ENCODE data around the gene SRSF10. TPM values are rescaled to one million over a fixed set of nuclear protein-coding genes. Genes with fewer than 3 reads are reported as not detected.
"Not testable (repeated sequence)": the region's sequence is repeated elsewhere in the genome, so short reads cannot be mapped to it uniquely, and the experiment has no call there.

The SRSF10 gene
- total RNA-seq, 4 donors from 2014 or later = 53.6 to 89.7 (median 56.6) TPM

DNA sequence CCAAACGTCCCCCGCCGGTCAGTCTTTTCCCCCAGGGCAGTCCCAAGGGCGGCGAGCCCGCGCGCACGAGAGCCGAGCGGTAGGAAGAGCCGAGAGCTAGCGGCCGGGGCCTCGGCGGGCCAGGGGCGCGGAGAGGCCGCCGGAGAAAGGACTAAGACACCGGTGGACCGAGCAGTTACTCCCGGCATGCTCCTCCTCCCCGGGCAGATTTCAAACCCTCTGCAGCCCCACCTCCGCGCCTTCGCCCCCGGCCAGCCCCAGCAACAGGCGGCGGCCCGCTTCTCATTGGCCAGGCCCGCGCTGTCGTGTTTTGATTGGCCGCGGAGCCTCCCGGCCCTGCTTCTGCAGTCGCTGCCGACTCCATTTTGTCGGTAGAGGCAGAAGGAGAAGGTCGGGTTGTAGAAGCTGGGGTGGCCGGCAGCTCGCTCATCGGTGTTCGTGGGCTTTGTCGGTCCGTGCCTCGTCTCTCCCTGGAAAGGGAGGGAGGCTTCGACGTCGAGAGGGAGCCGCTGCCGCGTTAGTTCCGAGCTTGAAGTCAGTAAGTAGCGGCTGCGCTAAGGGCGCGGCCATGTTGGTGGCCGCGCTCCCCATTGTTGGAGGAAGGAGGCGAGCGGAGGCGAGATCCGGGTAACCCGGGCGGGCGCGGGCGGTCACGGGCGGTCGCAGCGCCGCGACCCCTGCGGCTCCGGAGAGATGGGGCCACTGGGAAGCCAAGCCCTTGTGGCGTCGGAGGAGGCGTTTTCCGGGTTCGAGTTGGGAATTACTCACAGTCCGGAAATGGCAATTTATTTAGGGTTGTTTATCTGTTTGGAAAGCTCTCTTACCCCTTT, 20.5 kb downstream of the SRSF10 start, which contains the start of gene PNRC2:
Gene PNRC2, plus strand, starts transcription at position 368 of the 830 bp plus-strand sequence. CDS start 1,630 bp downstream, outside the sequence.
- H3K36me3 ChIP-seq = peaks cover 0 to 31% (median 15%) of the 10 kb centered on the region in 4 donors
- TF ChIP-seq EP300 (IDR thresholded peaks at IDR 0.05) = no peak
- TF ChIP-seq, protein P1, sequence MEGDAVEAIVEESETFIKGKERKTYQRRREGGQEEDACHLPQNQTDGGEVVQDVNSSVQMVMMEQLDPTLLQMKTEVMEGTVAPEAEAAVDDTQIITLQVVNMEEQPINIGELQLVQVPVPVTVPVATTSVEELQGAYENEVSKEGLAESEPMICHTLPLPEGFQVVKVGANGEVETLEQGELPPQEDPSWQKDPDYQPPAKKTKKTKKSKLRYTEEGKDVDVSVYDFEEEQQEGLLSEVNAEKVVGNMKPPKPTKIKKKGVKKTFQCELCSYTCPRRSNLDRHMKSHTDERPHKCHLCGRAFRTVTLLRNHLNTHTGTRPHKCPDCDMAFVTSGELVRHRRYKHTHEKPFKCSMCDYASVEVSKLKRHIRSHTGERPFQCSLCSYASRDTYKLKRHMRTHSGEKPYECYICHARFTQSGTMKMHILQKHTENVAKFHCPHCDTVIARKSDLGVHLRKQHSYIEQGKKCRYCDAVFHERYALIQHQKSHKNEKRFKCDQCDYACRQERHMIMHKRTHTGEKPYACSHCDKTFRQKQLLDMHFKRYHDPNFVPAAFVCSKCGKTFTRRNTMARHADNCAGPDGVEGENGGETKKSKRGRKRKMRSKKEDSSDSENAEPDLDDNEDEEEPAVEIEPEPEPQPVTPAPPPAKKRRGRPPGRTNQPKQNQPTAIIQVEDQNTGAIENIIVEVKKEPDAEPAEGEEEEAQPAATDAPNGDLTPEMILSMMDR (IDR thresholded peaks at IDR 0.05) = no peak
- peak; percentile 95 to 99 for TF ChIP-seq POLR2AphosphoS5 (IDR thresholded peaks at IDR 0.05)
- TF ChIP-seq POLR2A (IDR thresholded peaks at IDR 0.05; ENCODE audit: low read depth) = peak; percentile 90
- no peaks in the 10 kb centered on the region for H3K9me3 ChIP-seq
- WGBS = 0% methylated on average over 37 of the region's 84 CpGs
- intact Hi-C loops (cut with DNase I) = loop anchor here (2.0 kb wide), 1 partner anchor 69 kb away; no protein-coding TSS in a partner anchor
- H3K4me3 ChIP-seq = peak within 1 kb of the TSS; percentile 70 to 97 (median 80)
- H3K4me1 ChIP-seq = peaks cover 41 to 65% (median 51%) of the 10 kb centered on the region in 4 donors
- no peaks in the 10 kb centered on the region for H3K27me3 ChIP-seq
- peak within 1 kb of the TSS; percentile 97 to 100 (median 100) for H3K27ac ChIP-seq (replicated peaks in 1 of 4)
- peak; percentile 99 for DNase-seq (ENCODE audit: extremely low spot score)

DNA sequence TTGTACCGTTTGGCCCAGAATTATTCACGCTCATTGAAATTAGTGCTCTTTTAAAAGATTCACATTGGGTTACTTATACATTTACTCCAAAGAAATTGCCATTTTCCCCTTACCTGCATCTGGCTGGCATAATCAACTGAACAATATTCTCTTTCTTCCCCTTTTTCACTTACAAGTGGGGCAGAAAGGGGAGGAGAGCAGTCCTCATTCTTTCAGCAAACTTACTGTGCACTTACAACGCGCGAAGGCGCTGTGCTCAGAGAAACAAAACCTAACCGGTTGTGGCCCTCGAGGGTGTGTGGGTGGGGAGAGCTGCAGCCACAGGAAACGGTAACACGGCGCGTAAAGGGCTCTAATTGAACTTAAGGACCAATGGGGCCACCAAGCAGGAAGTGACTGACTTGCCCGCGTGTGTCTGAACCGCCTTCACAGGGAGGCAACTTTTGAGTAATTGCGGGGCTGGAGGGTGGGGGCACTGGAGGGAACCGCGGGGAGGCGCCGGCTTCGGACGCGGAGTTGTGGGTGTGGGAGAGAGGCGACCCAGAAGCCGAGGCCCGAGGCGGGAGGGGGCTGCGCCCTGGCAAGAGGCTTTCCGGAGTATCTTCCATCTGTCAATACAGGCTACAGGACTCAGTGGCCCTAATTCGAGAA, 21.2 kb downstream of the SRSF10 start:
- peak; percentile 96 for DNase-seq (ENCODE audit: extremely low spot score)
- Histone ChIP-seq H3K36me3 (peaks cover 0 to 23% (median 10%) of the 10 kb centered on the region in 4 donors), H3K4me1 (peaks cover 35 to 62% (median 46%) of the 10 kb centered on the region in 4 donors), H3K9me3 (no peaks in the 10 kb centered on the region), H3K27ac (replicated peaks in 1 of 4) (peak overlapping the region; percentile 97 to 100 (median 100)), H3K4me3 (peak overlapping the region; percentile 70 to 97 (median 80)), H3K27me3 (no peaks in the 10 kb centered on the region)
- intact Hi-C loops (cut with DNase I) = loop anchor here (2.0 kb wide), 1 partner anchor 70 kb away; no protein-coding TSS in a partner anchor
- TF ChIP-seq, protein P1 (IDR thresholded peaks at IDR 0.05) = peak; percentile 32 to 68 (median 47)
- TF ChIP-seq EP300 (IDR thresholded peaks at IDR 0.05) (no peak), POLR2A (IDR thresholded peaks at IDR 0.05; ENCODE audit: low read depth) (no peak), POLR2AphosphoS5 (IDR thresholded peaks at IDR 0.05) (peak; percentile 69 to 88)
- WGBS = 2% methylated on average over 24 of the region's 30 CpGs

DNA sequence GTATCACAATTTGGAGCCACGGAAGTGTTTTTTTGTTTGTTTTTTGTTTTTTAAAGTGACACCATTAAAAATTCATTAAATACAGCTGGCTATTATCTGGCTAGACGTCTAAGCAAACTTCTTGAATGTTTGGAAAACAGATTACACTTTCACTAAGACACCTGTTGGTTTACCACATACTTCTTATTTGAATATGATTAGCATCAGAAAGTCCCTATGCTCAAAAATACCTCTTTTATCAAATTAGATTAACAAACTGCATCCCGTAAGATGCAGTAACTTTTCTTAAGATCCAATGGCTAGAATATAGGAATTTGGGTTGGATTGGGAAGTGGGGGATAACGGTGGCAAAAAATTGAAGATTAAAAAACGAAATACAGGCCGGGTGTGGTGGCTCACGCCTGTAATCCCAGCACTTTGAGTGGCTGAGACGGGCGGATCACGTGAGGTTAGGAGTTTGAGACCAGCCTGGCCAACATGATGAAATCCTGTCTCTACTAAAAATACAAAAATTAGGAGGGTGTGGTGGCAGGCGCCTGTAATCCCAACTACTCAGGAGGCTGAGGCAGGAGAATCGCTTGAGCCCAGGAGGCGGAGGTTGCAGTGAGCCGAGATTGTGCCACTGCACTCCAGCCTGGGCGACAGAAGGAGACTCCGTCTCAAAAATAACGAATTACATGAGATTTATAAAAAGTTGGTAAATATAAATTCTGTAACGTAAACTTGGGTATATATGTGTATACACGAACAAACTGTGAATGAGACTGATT, 21.9 kb downstream of the SRSF10 start:
- DNase-seq (ENCODE audit: extremely low spot score); H3K27me3 ChIP-seq; H3K9me3 ChIP-seq: not testable (repeated sequence)
- intact Hi-C loops (cut with DNase I) = loop anchor here (2.0 kb wide), 1 partner anchor 71 kb away; no protein-coding TSS in a partner anchor
- H3K27ac ChIP-seq (replicated peaks in 1 of 4) = peak overlapping the region; percentile 97 to 100 (median 100)
- 63% methylated on average over 19 of the region's 19 CpGs for WGBS
- peaks cover 30 to 55% (median 39%) of the 10 kb centered on the region in 4 donors for H3K4me1 ChIP-seq
- peaks cover 0 to 16% (median 4%) of the 10 kb centered on the region in 4 donors for H3K36me3 ChIP-seq
- H3K4me3 ChIP-seq = peak overlapping the region; percentile 70 to 97 (median 80)

DNA sequence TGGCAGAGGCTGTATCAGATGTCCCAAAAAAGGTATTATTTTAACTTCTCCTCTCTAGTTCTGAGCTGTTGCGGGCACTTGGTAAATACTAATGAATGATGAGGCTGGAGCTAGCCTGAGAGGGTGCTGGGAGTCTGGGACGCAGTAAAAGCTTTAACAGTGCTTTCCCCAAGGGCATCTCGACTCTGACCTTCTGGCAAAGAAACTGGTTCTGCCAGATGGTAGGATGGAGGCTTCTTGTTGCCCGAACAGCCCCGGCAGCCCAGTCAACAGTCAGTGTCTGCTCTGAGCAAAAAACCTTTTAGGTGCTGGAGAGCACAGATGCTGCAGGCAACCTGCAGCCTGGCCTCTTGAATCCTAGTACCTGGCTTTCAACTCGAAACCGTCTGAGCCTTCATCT, 23.0 kb downstream of the SRSF10 start:
- Histone ChIP-seq H3K27me3 (no peaks in the 10 kb centered on the region), H3K9me3 (no peaks in the 10 kb centered on the region), H3K36me3 (peaks cover 0 to 12% (median 2%) of the 10 kb centered on the region in 4 donors), H3K27ac (replicated peaks in 1 of 4) (peak overlapping the region in 3 of 4 donors; percentile 24 to 100 (median 48)), H3K4me3 (no peak overlapping the region), H3K4me1 (peaks cover 26 to 50% (median 34%) of the 10 kb centered on the region in 4 donors)
- intact Hi-C loops (cut with DNase I) = no loop called here
- no peak for DNase-seq (ENCODE audit: extremely low spot score)
- 49% methylated on average over 6 of the region's 7 CpGs for WGBS
- TF ChIP-seq POLR2A (IDR thresholded peaks at IDR 0.05; ENCODE audit: low read depth) (no peak), EP300 (IDR thresholded peaks at IDR 0.05) (no peak), POLR2AphosphoS5 (IDR thresholded peaks at IDR 0.05) (no peak)
- TF ChIP-seq, protein P1 (IDR thresholded peaks at IDR 0.05) = no peak

All from esophagus muscularis mucosa (tissue), 4 donors.